H9 (cell line): Measurements from ENCODE around the gene SIDT2. TPM values are rescaled to one million over a fixed set of nuclear protein-coding genes. Genes with fewer than 3 reads are reported as not detected.

ENCODE experiments used
- DNase-seq: peaks from one replicate; pipeline ENCODE4 v3.0.0-alpha.2; 2017
- H2AFZ ChIP-seq: one replicate; pipeline ENCODE4 v1.6.1; 2013; ENCODE audit warnings: mild to moderate bottlenecking, low read length, control low read depth, moderate library complexity
- H2AK5ac ChIP-seq: 2 replicates; pipeline ENCODE4 v1.6.1; 2013; ENCODE audit warnings: low read length, control low read depth, mixed read lengths; ENCODE audit not compliant: insufficient read length
- H2BK120ac ChIP-seq: one replicate; pipeline ENCODE4 v1.6.1; 2013; ENCODE audit warnings: low read depth, mild to moderate bottlenecking, low read length, control low read depth, inconsistent platforms; ENCODE audit not compliant: poor library complexity, severe bottlenecking
- H2BK12ac ChIP-seq: 2 replicates; pipeline ENCODE4 v1.6.1; 2013; ENCODE audit warnings: low read length, control low read depth, mixed read lengths, low read depth; ENCODE audit not compliant: insufficient read length
- H2BK15ac ChIP-seq: 2 replicates; pipeline ENCODE4 v1.6.1; 2013; ENCODE audit warnings: low read depth, low read length, control low read depth
- H2BK20ac ChIP-seq: one replicate; pipeline ENCODE4 v1.6.1; 2013; ENCODE audit warnings: low read depth, mild to moderate bottlenecking, low read length, control low read depth, inconsistent platforms; ENCODE audit not compliant: poor library complexity, severe bottlenecking
- H2BK5ac ChIP-seq: 2 replicates; pipeline ENCODE4 v1.6.1; 2013; ENCODE audit warnings: low read length, control low read depth, mixed read lengths; ENCODE audit not compliant: insufficient read length
- H3K14ac ChIP-seq: 2 replicates; pipeline ENCODE4 v1.6.1; 2013; ENCODE audit warnings: low read length, control low read depth; ENCODE audit not compliant: insufficient read depth
- H3K18ac ChIP-seq: 2 replicates; pipeline ENCODE4 v1.6.1; 2013; ENCODE audit warnings: low read depth, mild to moderate bottlenecking, mixed read lengths, low read length, control low read depth; ENCODE audit not compliant: insufficient read length
- H3K23ac ChIP-seq: 2 replicates; pipeline ENCODE4 v1.6.1; 2013; ENCODE audit warnings: low read length, control low read depth, mixed read lengths, low read depth; ENCODE audit not compliant: insufficient read length
- H3K23me2 ChIP-seq: 2 replicates; pipeline ENCODE4 v1.6.1; 2013; ENCODE audit warnings: low read depth, mild to moderate bottlenecking, mixed read lengths, low read length, control low read depth; ENCODE audit not compliant: insufficient read length, poor library complexity, severe bottlenecking
- H3K27ac ChIP-seq: 2 replicates; pipeline ENCODE4 v1.5.1; 2013; ENCODE audit warnings: low read length, control low read depth, mixed read lengths, low read depth; ENCODE audit not compliant: insufficient read length
- H3K27me3 ChIP-seq: 2 replicates; pipeline ENCODE4 v1.6.1; 2013; ENCODE audit warnings: low read length, control low read depth, inconsistent platforms; ENCODE audit not compliant: insufficient read depth
- H3K4ac ChIP-seq: 2 replicates; pipeline ENCODE4 v1.6.1; 2013; ENCODE audit warnings: low read depth, mild to moderate bottlenecking, control low read depth, inconsistent platforms, low read length, moderate library complexity
- H3K4me1 ChIP-seq: 2 replicates; pipeline ENCODE4 v1.6.1; 2013; ENCODE audit warnings: low read length, control low read depth, inconsistent platforms; ENCODE audit not compliant: insufficient read depth
- H3K4me2 ChIP-seq: 2 replicates; pipeline ENCODE4 v1.6.1; 2013; ENCODE audit warnings: low read length, control low read depth, mixed read lengths; ENCODE audit not compliant: insufficient read length, insufficient read depth
- H3K56ac ChIP-seq: 2 replicates; pipeline ENCODE4 v1.6.1; 2013; ENCODE audit warnings: low read depth, mild to moderate bottlenecking, mixed read lengths, low read length, control low read depth; ENCODE audit not compliant: insufficient read length
- H3K79me1 ChIP-seq: 2 replicates; pipeline ENCODE4 v1.6.1; 2013; ENCODE audit warnings: low read depth, mild to moderate bottlenecking, moderate library complexity, low read length, control low read depth, inconsistent platforms; ENCODE audit not compliant: insufficient read depth, poor library complexity, severe bottlenecking
- H3K79me2 ChIP-seq: 2 replicates; pipeline ENCODE4 v1.6.1; 2013; ENCODE audit warnings: low read length, control low read depth, inconsistent platforms; ENCODE audit not compliant: insufficient read depth
- H3K9ac ChIP-seq: 2 replicates; pipeline ENCODE4 v1.6.1; 2013; ENCODE audit warnings: low read length, control low read depth, mixed read lengths; ENCODE audit not compliant: insufficient read length; ENCODE audit errors: extremely low read depth
- H3K9me3 ChIP-seq: one replicate; pipeline ENCODE4 v1.6.1; 2013; ENCODE audit warnings: low read depth, low read length, inconsistent platforms; ENCODE audit not compliant: control insufficient read depth
- H3T11ph ChIP-seq: one replicate; pipeline ENCODE4 v1.6.1; 2013; ENCODE audit warnings: mild to moderate bottlenecking, low read length, control low read depth, inconsistent platforms
- H4K20me1 ChIP-seq: one replicate; pipeline ENCODE4 v1.6.1; 2013; ENCODE audit not compliant: control insufficient read depth, insufficient read length, insufficient read depth
- H4K5ac ChIP-seq: 2 replicates; pipeline ENCODE4 v1.6.1; 2013; ENCODE audit warnings: low read depth, mild to moderate bottlenecking, mixed read lengths, low read length, control low read depth; ENCODE audit not compliant: insufficient read length
- H4K8ac ChIP-seq: replicated peaks from 2 replicates; pipeline ENCODE4 v1.6.1; 2013; ENCODE audit warnings: low read length, control low read depth, mixed read lengths, low read depth; ENCODE audit not compliant: insufficient read length
- H4K91ac ChIP-seq: 2 replicates; pipeline ENCODE4 v1.6.1; 2013; ENCODE audit warnings: low read depth, mild to moderate bottlenecking, moderate library complexity, mixed read lengths, low read length, control low read depth; ENCODE audit not compliant: insufficient read length
- H3K27ac Mint-ChIP-seq, 3 experiments: 2 replicates in 2 of 3; 3 replicates in 1 of 3; pipeline ENCODE4 v1.8.0; 2020 to 2021; ENCODE audit warnings: mixed read lengths in 3 of 3, mild to moderate bottlenecking in 1 of 3, moderate library complexity in 1 of 3
- H3K27me3 Mint-ChIP-seq: 2 replicates; pipeline ENCODE4 v1.8.0; 2021; ENCODE audit warnings: low read depth, mild to moderate bottlenecking, moderate library complexity, mixed read lengths
- H3K36me3 Mint-ChIP-seq, 3 experiments: 2 replicates in 2 of 3; 3 replicates in 1 of 3; pipeline ENCODE4 v1.8.0; 2020 to 2021; ENCODE audit warnings: low read depth in 3 of 3, mixed read lengths in 3 of 3; ENCODE audit not compliant: insufficient read depth in 1 of 3
- H3K4me1 Mint-ChIP-seq, 2 experiments: 2 replicates each; pipeline ENCODE4 v1.8.0; 2020; ENCODE audit warnings: mixed read lengths in 2 of 2
- H3K4me3 Mint-ChIP-seq, 2 experiments: 2 replicates in 1 of 2; 3 replicates in 1 of 2; pipeline ENCODE4 v1.8.0; 2020 to 2021; ENCODE audit warnings: mild to moderate bottlenecking in 2 of 2, mixed read lengths in 2 of 2, moderate library complexity in 1 of 2
- H3K9me3 Mint-ChIP-seq, 2 experiments: 2 replicates in 1 of 2; 3 replicates in 1 of 2; pipeline ENCODE4 v1.8.0; 2020; ENCODE audit warnings: mild to moderate bottlenecking in 2 of 2, mixed read lengths in 2 of 2, moderate library complexity in 1 of 2
- CTCF ChIP-seq: fragments of 200-600 bp; sonication (generic); conservative IDR thresholded peaks from 3 replicates; pipeline ENCODE4 v1.8.0; 2021; ENCODE audit warnings: antibody characterized with exemption, mild to moderate bottlenecking
- WGBS: extraction: QIAGEN DNeasy Blood & Tissue Kit; methylation state at CpG from one replicate; pipeline ENCODE4 v1.1.7; 2013; ENCODE audit warnings: missing lambda C conversion rate, low lambda C conversion rate, mixed read lengths; ENCODE audit not compliant: insufficient read length; ENCODE audit errors: extremely low coverage; 5-methylcytosine and 5-hydroxymethylcytosine counted together
- total RNA-seq: library from RNA; stranded (reverse); gene quantifications from 2 replicates; pipeline ENCODE4 v1.2.1, GENCODE V29; 2021

Gene SIDT2
- total RNA-seq, 1 experiment from 2014 or later = 18.3 TPM

GRCh38 chr11:117157507-117157906, 21.0 kb upstream of the SIDT2 start:
- peaks cover 0 to 4% of the 10 kb centered on the region in 2 experiments; a peak in 1 of 4 replicates for H3K4me1 Mint-ChIP-seq
- no peaks in the 10 kb centered on the region for H4K20me1 ChIP-seq
- peaks cover 9% of the 10 kb centered on the region for H3K79me1 ChIP-seq
- no CpG with 5 or more reads among the region's 2 CpGs for WGBS
- H3T11ph ChIP-seq = no peak overlapping the region
- no peaks in the 10 kb centered on the region for H3K4me1 ChIP-seq
- H3K4ac ChIP-seq = no peak overlapping the region
- H2BK15ac ChIP-seq = no peak overlapping the region
- no peak overlapping the region for H3K4me2 ChIP-seq
- H4K8ac ChIP-seq = no peak overlapping the region
- H3K4me3 Mint-ChIP-seq = no peak overlapping the region
- H3K56ac ChIP-seq = no peak overlapping the region
- no peak overlapping the region for H2AFZ ChIP-seq
- peaks cover 16% of the 10 kb centered on the region; the same call in 1 of the 2 replicates for H3K79me2 ChIP-seq
- no peak overlapping the region for H3K18ac ChIP-seq
- no peaks in the 10 kb centered on the region for H3K27me3 ChIP-seq
- H2BK5ac ChIP-seq = no peak overlapping the region
- no peaks in the 10 kb centered on the region for H3K9me3 ChIP-seq
- no peak overlapping the region for H3K9ac ChIP-seq
- no peak overlapping the region for H4K5ac ChIP-seq
- no peak overlapping the region for H3K23ac ChIP-seq
- no peak overlapping the region for H4K91ac ChIP-seq
- no peak for TF ChIP-seq CTCF
- H3K14ac ChIP-seq = no peak overlapping the region
- no peaks in the 10 kb centered on the region for H3K23me2 ChIP-seq
- H3K27me3 Mint-ChIP-seq = no peaks in the 10 kb centered on the region
- no peak overlapping the region for H3K27ac ChIP-seq
- no peaks in the 10 kb centered on the region for H3K9me3 Mint-ChIP-seq
- H2BK120ac ChIP-seq = no peak overlapping the region
- DNase-seq = no peak
- peak overlapping the region in 1 of 3 experiments; percentile 28; a peak in 1 of 7 replicates for H3K27ac Mint-ChIP-seq
- no peak overlapping the region for H2AK5ac ChIP-seq
- no peak overlapping the region for H2BK20ac ChIP-seq
- H2BK12ac ChIP-seq = no peak overlapping the region
- H3K36me3 Mint-ChIP-seq = peaks cover 19 to 83% (median 53%) of the 10 kb centered on the region in 3 experiments; a peak in 6 of 7 replicates
